GM12878 (cell line): ENCODE data around the gene CHMP4B. TPM values are rescaled to one million over a fixed set of nuclear protein-coding genes. Genes with fewer than 3 reads are reported as not detected.

ENCODE experiments used
- ATAC-seq: fragments of 200-7000 bp; cut with Tn5 transposase; 3 replicates; pipeline ENCODE4 v1.9.1; 2020; ENCODE audit warnings: mild to moderate bottlenecking, moderate library complexity
- BruUV-seq: library from RNA; stranded (reverse); fragments of 400-500 nt; replicated peaks from 2 replicates; lab custom pipeline; 2021; lab: Mats Ljungman, UMichigan
- CTCF ChIA-PET: fragments of 300-600 bp; sonication (Branson Sonifier 250); formaldehyde crosslinking; extraction: SDS; loops from one replicate; lab custom pipeline; 2021; ENCODE audit warnings: inconsistent platforms; lab: Yijun Ruan, JAX
- POLR2A ChIA-PET: fragments of 350-600 bp; formaldehyde crosslinking; extraction: SDS; loops from one replicate; lab custom pipeline; 2021; ENCODE audit warnings: inconsistent platforms; lab: Charles Lee
- RAD21 ChIA-PET: fragments of 300-600 bp; sonication (Branson Sonifier 250); formaldehyde crosslinking; loops from one replicate; lab custom pipeline; 2023; ENCODE audit warnings: antibody characterized with exemption; ENCODE audit not compliant: unreplicated experiment; lab: Charles Lee
- SMC1A ChIA-PET: fragments of 300-600 bp; sonication (Branson Sonifier 250); formaldehyde crosslinking; loops from one replicate; lab custom pipeline; 2023; ENCODE audit not compliant: unreplicated experiment, uncharacterized antibody; lab: Charles Lee
- DNase-seq: peaks from one replicate; pipeline ENCODE4 v3.0.0-alpha.2; 2011; ENCODE audit warnings: low read depth, low spot score
- FAIRE-seq: peaks from 3 replicates; lab custom pipeline; 2011; peaks lifted over from hg19 to GRCh38; lab: Jason Lieb, UNC
- H2AFZ ChIP-seq: 2 replicates; pipeline ENCODE4 v1.6.0; 2011; ENCODE audit warnings: low read depth, low read length, control low read depth; ENCODE audit not compliant: control insufficient read depth
- H3K27ac ChIP-seq: 2 replicates; pipeline ENCODE4 v1.5.1; 2011; ENCODE audit warnings: control low read depth; ENCODE audit not compliant: control insufficient read depth, insufficient read depth
- H3K27me3 ChIP-seq, 2 experiments: replicated peaks in 1 of 2; 2 replicates each; pipeline versions ENCODE4 v1.6.0 to v1.6.1; 2011; ENCODE audit warnings: low read length in 1 of 2; ENCODE audit not compliant: control insufficient read depth in 2 of 2, insufficient read depth in 2 of 2
- H3K36me3 ChIP-seq, 2 experiments: 2 replicates each; pipeline ENCODE4 v1.5.1; 2011; ENCODE audit warnings: low read length in 1 of 2; ENCODE audit not compliant: control insufficient read depth in 2 of 2, insufficient read depth in 2 of 2
- H3K4me1 ChIP-seq: 2 replicates; pipeline ENCODE4 v1.6.1; 2011; ENCODE audit warnings: mild to moderate bottlenecking, low read length, moderate library complexity, mixed read lengths; ENCODE audit not compliant: control insufficient read depth, insufficient read depth
- H3K4me2 ChIP-seq: 2 replicates; pipeline ENCODE4 v1.6.0; 2011; ENCODE audit warnings: control low read depth; ENCODE audit not compliant: control insufficient read depth, insufficient read depth
- H3K4me3 ChIP-seq: fragments of 200-600 bp; sonication (generic); 2 replicates; pipeline ENCODE4 v1.5.1; 2016
- H3K79me2 ChIP-seq: 2 replicates; pipeline ENCODE4 v1.6.0; 2011; ENCODE audit warnings: low read length; ENCODE audit not compliant: control insufficient read depth, insufficient read depth
- H3K9ac ChIP-seq: 2 replicates; pipeline ENCODE4 v1.8.0; 2011; ENCODE audit warnings: low read length, control low read depth, mixed read lengths; ENCODE audit not compliant: control insufficient read depth, insufficient read depth
- H3K9me3 ChIP-seq: replicated peaks from 3 replicates; pipeline ENCODE4 v1.5.1; 2011; ENCODE audit warnings: mild to moderate bottlenecking, low read length; ENCODE audit not compliant: control insufficient read depth, insufficient read depth
- H4K20me1 ChIP-seq: 2 replicates; pipeline ENCODE4 v1.6.0; 2011; ENCODE audit not compliant: control insufficient read depth, insufficient read depth
- ATF3 ChIP-seq: IDR thresholded peaks from 2 replicates; pipeline ENCODE4 v1.6.1; 2011; ENCODE audit warnings: low read depth, mild to moderate bottlenecking, low read length, moderate library complexity, borderline replicate concordance; ENCODE audit errors: extremely low read depth
- CBFB ChIP-seq: IDR thresholded peaks from 2 replicates; pipeline ENCODE4 v1.6.1; 2016; ENCODE audit warnings: antibody characterized with exemption, low read depth
- HDAC2 ChIP-seq: fragments of 200-600 bp; sonication (generic); IDR thresholded peaks from 2 replicates; pipeline ENCODE4 v1.6.1; 2017
- HSF1 ChIP-seq: fragments of 150-350 bp; IDR thresholded peaks from 2 replicates; pipeline ENCODE4 v1.6.1; 2014; ENCODE audit warnings: mild to moderate bottlenecking, low read depth, low read length
- IKZF2 ChIP-seq, 2 experiments: fragments of 450-650 bp; IDR thresholded peaks; 2 replicates each; pipeline ENCODE4 v1.6.1; 2017; ENCODE audit warnings: mild to moderate bottlenecking in 2 of 2, moderate library complexity in 2 of 2
- KAT2A ChIP-seq: conservative IDR thresholded peaks from 2 replicates; pipeline ENCODE4 v1.6.1; 2011; ENCODE audit warnings: low read depth, low read length; ENCODE audit not compliant: control insufficient read depth
- PKNOX1 ChIP-seq: fragments of 450-650 bp; IDR thresholded peaks from 2 replicates; pipeline ENCODE4 v1.6.1; 2016; ENCODE audit warnings: mild to moderate bottlenecking
- PML ChIP-seq: IDR thresholded peaks from 2 replicates; pipeline ENCODE4 v1.6.1; 2012; ENCODE audit warnings: low read length, inconsistent platforms
- RAD51 ChIP-seq: fragments of 450-650 bp; IDR thresholded peaks from 2 replicates; pipeline ENCODE4 v1.6.1; 2016; ENCODE audit warnings: moderate library complexity, mild to moderate bottlenecking, inconsistent platforms
- SREBF2 ChIP-seq: IDR thresholded peaks from 2 replicates; pipeline ENCODE4 v1.6.1; 2012; ENCODE audit warnings: mild to moderate bottlenecking, low read length
- ZNF622 ChIP-seq: fragments of 450-650 bp; IDR thresholded peaks from 2 replicates; pipeline ENCODE4 v1.6.1; 2017; ENCODE audit warnings: mild to moderate bottlenecking, inconsistent platforms
- ZZZ3 ChIP-seq: IDR thresholded peaks from 2 replicates; pipeline ENCODE4 v1.6.1; 2011; ENCODE audit warnings: low read depth; ENCODE audit not compliant: control insufficient read depth, insufficient read length
- WGBS: methylation state at CpG from one replicate; pipeline ENCODE4 v1.1.6; 2016; ENCODE audit warnings: low lambda C conversion rate; ENCODE audit not compliant: insufficient replicate concordance, insufficient coverage; ENCODE audit errors: missing lambda C conversion rate; 5-methylcytosine and 5-hydroxymethylcytosine counted together
- in situ Hi-C: fragments of 300-500 bp; cut with MboI; formaldehyde crosslinking; loops from 9 replicates; pipeline ENCODE4 v1.14.3; 2018; ENCODE audit warnings: mixed read lengths
- intact Hi-C: fragments of 100-400 bp; cut with micrococcal nuclease; formaldehyde crosslinking; loops from one replicate; pipeline ENCODE4 v1.14.2; 2022; ENCODE audit not compliant: unreplicated experiment
- polyA plus RNA-seq, 11 experiments: library from polyadenylated mRNA; depleted of rRNA in 4 of 11; unstranded in 6 of 11; stranded (reverse) in 5 of 11; fragments of >200 nt; fragmentation: Nextera tagmentation in 4 of 11; fragmentation: Illumina TruSeq in 1 of 11; extraction: Ambion mirVana in 4 of 11; extraction: Trizol in 1 of 11; gene quantifications; 1 replicate in 1 of 11; 2 replicates in 10 of 11; pipeline versions ENCODE4 v1.2.1 to v1.2.3, GENCODE V29; 2011 to 2016; ENCODE audit warnings: inconsistent platforms in 2 of 11, missing spikeins in 2 of 11, low read depth in 1 of 11
- total RNA-seq, 4 experiments: library from RNA; depleted of rRNA in 3 of 4; stranded (reverse); fragments of >200 nt in 3 of 4; fragmentation: Illumina TruSeq in 1 of 4; extraction: Trizol in 1 of 4; gene quantifications; 2 replicates each; pipeline versions ENCODE4 v1.2.1 to v1.2.3, GENCODE V29; 2013 to 2021

Gene CHMP4B
- total and polyA plus RNA-seq, 10 of the 15 experiments (the other 5 are each of a cell fraction or from before 2014, with no cell fraction given), result 4.2 to 118 (median 49.6) TPM

- Histone ChIP-seq H3K27ac (no peak overlapping the region), H3K9me3 (no peaks in the 10 kb centered on the region; the same call in 2 of the 3 replicates), H3K4me3 (no peak overlapping the region), H3K4me1 (peaks cover 19% of the 10 kb centered on the region), H3K4me2 (no peak overlapping the region), H3K27me3 (no peaks in the 10 kb centered on the region), H3K79me2 (peaks cover 61% of the 10 kb centered on the region), H2AFZ (no peak overlapping the region), H4K20me1 (no peaks in the 10 kb centered on the region), H3K9ac (no peak overlapping the region), H3K36me3 (peaks cover 5% of the 10 kb centered on the region in 2 experiments; a peak in 3 of 4 replicates)
- TF ChIP-seq PKNOX1 (no peak), ZNF622 (no peak), PML (no peak), HDAC2 (no peak), RAD51 (no peak), ZZZ3 (no peak), CBFB (no peak), KAT2A (no peak), SREBF2 (no peak), ATF3 (no peak), HSF1 (no peak), IKZF2 (IDR thresholded peaks at IDR 0.05) (no peak)
- in situ Hi-C loops (no loop called here), intact Hi-C loops (no loop called here)
- POLR2A ChIA-PET, result interaction anchor here (1.5 to 1.7 kb wide), 2 partner anchors 8 to 16 kb away, joined by 3 to 6 read pairs; no protein-coding TSS in a partner anchor
- WGBS, result 96% methylated on average over 9 of the region's 9 CpGs
- no TSS peak for BruUV-seq
- DNase-seq, result no peak
- FAIRE-seq, result no peak
- RAD21 ChIA-PET, result interaction anchor here (1.1 kb wide), 1 partner anchor 10 kb away, joined by 3 read pairs; no protein-coding TSS in a partner anchor
- CTCF ChIA-PET, result interaction anchor here (0.7 to 1.2 kb wide), 3 partner anchors 75 to 734 kb away, joined by 3 to 4 read pairs (median 3); no protein-coding TSS in a partner anchor
- SMC1A ChIA-PET, result interaction anchor here (1.0 to 3.1 kb wide), 3 partner anchors 17 to 57 kb away, joined by 3 to 9 read pairs (median 5); no protein-coding TSS in a partner anchor
- no peak for ATAC-seq
These were observed 24.5 kb downstream of the CHMP4B start for GRCh38 chr20:33835615-33836172.
